HG03196 (cell line): ENCODE data around the gene DMD.
"Not testable (repeated sequence)": the region's sequence is repeated elsewhere in the genome, so short reads cannot be mapped to it uniquely, and the experiment has no call there.

Experiments used
- ATAC-seq: cut with Tn5 transposase; IDR thresholded peaks from one replicate; pipeline ENCODE4 v1.9.1; 2021; ENCODE audit not compliant: unreplicated experiment

Gene DMD

DNA sequence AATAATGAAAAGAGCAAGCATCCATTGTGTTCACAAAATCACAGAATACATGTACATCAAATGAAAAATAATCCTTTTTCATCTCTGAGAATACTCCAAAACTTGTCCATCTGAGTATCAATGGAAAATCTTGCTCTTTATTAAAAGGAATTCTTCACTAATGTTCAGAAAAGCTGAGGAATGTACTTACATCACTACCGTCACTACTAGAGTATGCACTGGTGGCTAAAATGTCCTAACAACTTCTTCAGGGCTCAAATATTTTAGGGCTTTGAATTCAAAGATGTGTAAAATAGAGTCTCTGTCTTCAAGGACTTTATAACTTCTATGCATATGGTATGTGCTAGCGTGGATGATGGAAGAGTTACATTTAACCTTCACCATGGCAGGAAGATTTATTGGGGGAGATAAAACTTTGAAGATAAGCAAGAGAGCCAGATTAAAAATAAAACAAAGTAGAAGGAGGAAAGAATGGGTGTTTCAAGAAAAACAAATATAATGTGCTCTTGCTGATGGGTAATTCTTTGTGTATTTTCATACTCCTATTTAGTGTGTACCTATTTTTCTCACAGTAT is 55.1 kb downstream of the DMD start:
- no peak for ATAC-seq

- ATAC-seq, result no peak
These were observed 61.8 kb downstream of the DMD start for GRCh38 chrX:33149580-33149979.

GRCh38 chrX:33149085-33149484 is 62.3 kb downstream of the DMD start:
- no peak for ATAC-seq

- ATAC-seq, result no peak
These were observed 69.0 kb downstream of the DMD start for GRCh38 chrX:33142331-33142730.

DNA sequence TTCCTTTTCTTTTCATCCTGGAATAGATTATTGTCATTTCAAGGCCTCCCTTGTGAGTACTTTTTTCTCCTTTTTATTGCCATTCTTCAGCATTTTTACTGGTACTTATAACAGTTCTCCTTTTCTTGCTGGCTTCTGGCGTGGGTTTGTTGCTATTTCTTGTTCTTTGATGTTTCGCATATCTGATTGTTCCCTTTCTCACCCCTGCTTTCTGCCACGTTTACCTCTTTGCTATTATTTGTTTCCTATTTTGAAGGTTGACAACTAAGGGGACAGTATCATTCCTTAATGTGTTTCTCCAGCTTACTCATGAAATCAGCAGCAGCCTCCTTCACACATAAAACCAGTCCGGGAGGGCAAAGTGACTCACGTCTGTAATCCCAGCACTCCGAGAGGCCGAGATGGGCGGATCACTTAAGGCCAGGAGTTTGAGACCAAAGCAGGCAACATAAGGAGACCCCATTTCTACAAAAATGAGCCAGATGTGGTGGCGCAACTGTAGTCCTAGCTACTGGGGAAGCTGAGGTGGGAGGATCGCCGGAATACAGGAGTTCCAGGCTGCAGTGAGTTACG is 72.6 kb downstream of the DMD start:
- ATAC-seq, result no peak

DNA sequence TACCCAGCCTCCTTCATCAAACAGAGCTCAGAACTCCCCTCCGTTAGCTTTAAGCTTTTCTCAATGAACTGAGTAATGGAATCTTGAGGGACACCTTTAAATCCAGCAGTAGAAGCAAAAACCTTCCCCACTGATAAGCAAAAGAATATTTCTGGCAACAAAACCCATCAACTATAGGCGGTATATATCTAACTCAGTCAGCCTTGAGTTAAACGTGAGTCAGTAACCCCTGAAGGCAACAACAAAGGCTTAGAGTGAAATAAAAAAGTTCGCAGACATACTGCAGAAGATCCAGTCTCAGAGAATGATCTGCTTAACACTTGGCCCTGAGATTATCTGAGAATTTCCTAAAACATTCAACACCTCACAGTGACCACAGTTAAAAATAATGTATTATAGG is 77.2 kb downstream of the DMD start:
- no peak for ATAC-seq

DNA sequence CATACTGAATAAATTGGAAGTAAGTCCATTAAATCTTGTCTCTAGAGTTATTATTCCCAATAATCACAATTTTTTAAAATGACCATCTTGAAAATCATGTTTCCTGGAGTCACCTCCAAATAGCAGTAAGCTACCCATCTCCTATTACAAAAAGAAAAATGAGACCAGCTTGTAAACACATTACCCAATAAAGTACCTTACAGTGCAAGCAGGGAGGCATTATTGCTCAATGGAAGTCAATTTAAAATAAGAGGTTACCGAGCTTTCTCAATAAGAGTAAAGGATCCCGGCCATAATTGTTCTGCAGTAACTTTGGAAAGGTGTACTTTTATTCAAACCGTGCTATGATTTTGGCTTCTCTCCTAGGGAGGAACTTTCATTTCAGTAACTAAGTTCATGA is 78.0 kb downstream of the DMD start:
- ATAC-seq, result no peak

DNA sequence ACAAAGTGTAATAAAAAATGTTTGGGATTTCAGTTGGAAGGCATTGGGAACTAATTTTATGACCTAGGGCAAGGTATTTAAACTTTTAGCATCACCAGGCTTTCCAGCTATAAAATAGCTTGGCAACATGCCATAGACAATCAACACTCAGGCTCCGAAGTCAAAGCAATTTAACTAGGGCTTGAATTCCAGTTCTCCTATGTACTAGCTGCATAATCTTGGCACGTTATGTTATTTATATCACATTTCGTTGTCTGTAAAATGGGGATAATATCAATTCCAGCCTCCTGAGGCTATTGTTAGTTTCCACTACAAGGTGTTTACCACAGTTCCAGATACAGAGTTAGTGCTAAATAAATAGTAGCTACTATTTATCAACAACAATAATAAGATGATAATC is 78.8 kb downstream of the DMD start:
- ATAC-seq, result no peak

DNA sequence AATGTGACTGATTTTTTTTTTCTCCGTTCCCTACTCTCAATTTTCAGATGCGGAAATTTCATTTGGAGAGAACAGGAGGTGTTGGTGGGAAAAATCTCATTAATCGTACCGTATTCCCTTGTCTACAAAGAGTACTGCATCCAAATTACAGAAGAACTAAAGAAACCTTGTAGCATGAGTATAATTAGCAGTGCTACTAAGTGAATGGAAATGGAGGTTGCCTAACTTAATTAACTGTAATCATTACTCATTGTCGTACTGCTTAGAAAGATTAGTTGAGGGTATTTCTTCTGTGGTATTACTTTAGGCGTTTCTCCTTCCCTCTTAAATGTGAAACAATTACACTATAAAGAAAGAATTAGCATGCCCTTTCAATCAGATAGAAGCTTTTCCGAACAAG is 81.7 kb downstream of the DMD start:
- ATAC-seq, result no peak

- no peak for ATAC-seq
These were observed 83.1 kb downstream of the DMD start for GRCh38 chrX:33128048-33128805.

GRCh38 chrX:33126469-33126868 is 84.9 kb downstream of the DMD start:
- ATAC-seq, result no peak

DNA sequence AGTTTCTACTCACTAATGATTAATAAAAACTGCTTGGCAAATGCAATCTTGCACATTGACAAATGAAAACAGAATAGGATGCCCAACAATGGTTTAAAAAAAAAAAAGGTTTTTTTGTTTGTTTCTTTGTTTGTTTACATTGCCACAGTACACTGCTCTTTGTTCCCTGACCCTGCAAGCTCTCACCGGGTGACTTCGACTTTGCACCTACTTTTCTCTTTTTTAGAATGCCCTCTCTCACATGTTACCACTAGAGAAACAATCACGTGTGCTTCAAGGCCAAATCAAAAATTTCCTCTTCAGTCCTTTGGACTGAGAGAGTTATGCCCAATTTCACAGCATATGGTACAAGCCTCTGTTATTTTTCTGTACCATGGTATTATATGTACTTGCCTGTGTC is 101.5 kb downstream of the DMD start:
- no peak for ATAC-seq

- ATAC-seq, result no peak
These were observed 104.6 kb downstream of the DMD start for GRCh38 chrX:33106737-33107136.

DNA sequence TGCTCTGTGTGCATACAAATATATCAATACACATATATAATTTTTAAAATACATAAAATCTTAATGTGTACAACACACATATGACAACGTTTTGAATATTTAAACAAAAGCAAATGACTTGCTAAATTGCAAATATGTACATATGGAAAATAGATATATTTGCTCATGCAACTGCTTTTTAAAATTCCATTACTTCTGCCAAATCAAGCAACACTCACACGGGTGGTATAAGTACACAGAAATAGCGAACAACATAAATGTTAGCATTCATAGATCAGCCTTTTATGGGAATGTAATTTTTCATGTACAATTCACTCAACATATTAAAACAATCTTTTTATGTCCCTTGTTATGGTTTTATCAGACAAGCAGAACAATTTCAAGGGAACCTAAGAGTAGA is 116.3 kb downstream of the DMD start:
- no peak for ATAC-seq

DNA sequence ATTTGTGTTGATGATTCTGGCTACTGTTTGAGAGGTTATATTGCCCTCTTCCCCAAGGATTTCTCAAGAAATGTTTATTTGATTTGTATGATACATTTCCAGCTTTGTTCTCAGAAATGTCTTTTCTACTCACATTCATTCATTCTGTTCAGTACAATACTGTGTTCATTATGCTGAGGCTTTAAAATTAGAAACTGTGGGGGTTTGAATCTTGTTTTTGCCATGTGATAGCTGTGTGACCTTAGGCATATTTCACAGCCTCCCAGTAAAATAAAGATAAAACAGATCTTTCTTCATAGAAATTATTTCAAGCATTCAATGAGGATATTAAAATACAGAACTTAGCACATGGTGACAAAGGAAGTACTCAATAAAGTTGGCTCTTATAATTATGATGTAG is 123.9 kb downstream of the DMD start:
- no peak for ATAC-seq

DNA sequence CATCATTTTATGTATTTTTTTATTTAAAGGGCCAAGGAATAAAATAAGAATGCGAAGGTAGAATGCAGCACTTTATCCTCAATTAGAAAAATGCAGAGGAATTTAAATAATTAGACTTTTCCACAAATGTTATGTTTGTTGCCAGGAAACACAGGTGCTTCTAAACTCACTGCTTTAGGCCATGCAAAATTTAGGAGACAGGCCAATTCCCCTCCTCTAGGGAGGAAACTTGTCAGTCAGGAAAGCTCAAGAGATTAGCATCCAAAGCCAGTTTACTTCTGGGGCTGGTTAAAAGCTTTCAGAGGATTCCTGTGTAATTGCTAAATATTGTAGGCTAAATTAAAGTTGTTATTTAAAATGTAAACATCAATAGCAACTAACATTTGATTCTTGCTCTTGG is 124.5 kb downstream of the DMD start:
- no peak for ATAC-seq

DNA sequence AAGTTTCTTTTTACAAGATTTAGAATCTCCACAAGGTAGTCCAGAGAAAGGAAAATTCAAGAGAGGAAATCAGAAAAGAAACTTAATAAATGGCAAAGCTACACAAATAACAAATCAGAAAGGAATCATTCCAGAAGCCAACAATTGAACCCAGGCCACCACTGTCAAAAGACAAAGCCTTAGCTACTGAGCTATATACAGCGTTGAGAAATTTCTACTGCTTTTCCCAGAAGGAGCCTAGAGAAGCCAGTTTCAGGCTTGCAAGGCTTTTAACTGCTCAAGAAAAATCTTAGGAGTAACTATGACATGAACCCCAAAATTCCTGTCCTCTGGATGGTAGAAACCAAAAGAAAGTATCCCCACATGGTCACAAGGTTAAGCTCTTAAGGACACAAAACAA is 129.0 kb downstream of the DMD start:
- no peak for ATAC-seq

- ATAC-seq, result no peak
These were observed 133.1 kb downstream of the DMD start for GRCh38 chrX:33078273-33078672.

GRCh38 chrX:33073660-33074059 is 137.7 kb downstream of the DMD start:
- not testable (repeated sequence) for ATAC-seq

DNA sequence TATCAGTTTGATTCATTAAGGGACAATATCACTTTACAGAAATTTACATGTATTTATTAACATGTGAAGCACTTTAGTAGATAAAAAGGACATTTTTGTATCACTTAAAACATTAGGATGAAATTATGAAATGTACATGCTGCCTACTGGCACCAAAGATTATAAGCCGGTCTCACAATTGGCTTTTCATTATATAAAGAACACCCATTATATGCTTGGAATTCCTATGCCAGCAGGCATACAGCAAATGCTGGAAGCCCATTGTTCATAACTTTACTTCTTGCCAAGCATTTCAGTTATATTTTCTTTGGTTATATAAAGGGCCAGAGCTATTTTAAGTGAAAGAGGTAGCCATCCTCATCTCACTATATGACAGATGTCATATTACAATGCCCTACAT is 145.9 kb downstream of the DMD start:
- ATAC-seq, result no peak

DNA sequence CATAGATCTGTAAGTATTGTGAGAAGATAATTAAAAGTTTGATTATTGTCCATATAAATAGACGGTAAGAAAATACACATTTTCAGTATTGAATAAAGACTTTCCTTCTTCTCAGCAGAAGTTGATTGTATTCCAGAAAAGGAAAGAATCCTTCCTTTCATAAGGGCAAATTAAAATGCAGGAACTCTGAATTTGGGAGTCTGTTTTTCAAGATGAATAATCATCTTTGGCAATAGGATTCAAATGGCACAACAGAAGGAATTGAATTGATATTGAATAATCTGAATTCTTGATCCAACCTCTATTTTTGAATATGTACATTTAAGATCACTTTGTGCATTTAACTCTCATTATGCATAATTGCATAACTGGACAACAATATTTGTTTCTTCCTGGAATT is 149.3 kb downstream of the DMD start:
- ATAC-seq, result no peak

DNA sequence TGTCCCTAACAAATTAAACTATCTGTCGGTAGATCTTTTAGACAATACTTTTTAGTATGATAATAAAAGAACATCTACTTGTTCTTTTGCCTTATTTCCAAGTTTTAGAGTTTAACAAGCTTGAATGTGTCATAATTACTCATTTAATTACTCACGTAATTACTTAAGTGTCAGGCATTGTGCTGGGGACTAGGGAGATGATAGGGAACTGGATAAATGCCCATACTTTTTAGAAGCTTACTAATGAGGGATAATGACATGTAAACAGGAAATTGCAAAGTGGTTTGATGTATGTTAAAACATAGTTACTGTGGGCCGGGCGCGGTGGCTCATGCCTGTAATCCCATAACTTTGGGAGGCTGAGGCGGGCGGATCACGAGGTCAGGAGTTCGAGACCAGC is 158.3 kb downstream of the DMD start:
- no peak for ATAC-seq

DNA sequence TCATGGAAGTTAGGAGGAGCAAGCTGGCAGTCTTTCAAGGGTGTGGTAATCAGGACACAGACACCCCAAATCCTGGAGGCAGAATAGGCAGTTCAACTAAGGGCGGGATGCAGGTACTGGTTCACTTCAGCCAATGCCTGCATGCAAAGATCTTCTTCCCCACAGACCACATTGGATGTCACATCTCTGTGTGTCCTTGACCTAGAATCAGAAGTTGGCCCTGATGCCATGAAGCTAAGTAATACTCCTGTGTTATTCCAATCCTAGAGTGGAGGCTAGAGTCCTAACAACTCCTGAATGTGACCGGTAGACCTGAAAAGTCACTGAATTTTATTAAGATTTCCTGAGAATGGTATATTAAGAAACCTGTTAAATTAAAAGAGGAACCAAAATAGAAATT is 165.5 kb downstream of the DMD start:
- ATAC-seq, result no peak
